ENCODE data around the gene TSPAN5.

DNA sequence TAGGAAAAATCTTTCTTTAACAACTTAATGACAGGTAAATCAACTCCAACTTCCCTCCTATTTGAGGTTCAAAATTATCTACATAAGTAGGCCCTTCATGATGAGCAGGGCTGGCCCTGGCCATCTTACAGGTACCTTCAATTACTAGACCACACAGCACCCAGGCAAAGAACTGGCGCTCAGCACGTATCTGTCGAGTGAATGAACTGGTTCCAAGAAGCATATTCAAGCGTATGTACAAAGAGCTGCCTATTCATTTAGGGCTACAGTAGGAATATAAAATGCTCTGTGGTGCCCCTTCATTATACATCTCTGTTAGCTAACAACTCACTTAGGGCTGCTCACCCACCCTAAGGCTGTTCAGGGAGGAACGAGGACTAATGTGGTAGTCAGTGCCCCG is 48.0 kb downstream of the TSPAN5 start:
- TF ChIP-seq POLR2AphosphoS5 (IDR thresholded peaks at IDR 0.05; ENCODE audit: low read depth, low read length) = no peak
- TF ChIP-seq EP300 (IDR thresholded peaks at IDR 0.05; ENCODE audit: borderline replicate concordance in 1 of 2, low read depth in 1 of 2, low read length in 1 of 2) = no peak
- TF ChIP-seq, protein P1, sequence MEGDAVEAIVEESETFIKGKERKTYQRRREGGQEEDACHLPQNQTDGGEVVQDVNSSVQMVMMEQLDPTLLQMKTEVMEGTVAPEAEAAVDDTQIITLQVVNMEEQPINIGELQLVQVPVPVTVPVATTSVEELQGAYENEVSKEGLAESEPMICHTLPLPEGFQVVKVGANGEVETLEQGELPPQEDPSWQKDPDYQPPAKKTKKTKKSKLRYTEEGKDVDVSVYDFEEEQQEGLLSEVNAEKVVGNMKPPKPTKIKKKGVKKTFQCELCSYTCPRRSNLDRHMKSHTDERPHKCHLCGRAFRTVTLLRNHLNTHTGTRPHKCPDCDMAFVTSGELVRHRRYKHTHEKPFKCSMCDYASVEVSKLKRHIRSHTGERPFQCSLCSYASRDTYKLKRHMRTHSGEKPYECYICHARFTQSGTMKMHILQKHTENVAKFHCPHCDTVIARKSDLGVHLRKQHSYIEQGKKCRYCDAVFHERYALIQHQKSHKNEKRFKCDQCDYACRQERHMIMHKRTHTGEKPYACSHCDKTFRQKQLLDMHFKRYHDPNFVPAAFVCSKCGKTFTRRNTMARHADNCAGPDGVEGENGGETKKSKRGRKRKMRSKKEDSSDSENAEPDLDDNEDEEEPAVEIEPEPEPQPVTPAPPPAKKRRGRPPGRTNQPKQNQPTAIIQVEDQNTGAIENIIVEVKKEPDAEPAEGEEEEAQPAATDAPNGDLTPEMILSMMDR (IDR thresholded peaks at IDR 0.05) = no peak
- no peak for TF ChIP-seq TCF12 (IDR thresholded peaks at IDR 0.05)
- TF ChIP-seq, protein P2, sequence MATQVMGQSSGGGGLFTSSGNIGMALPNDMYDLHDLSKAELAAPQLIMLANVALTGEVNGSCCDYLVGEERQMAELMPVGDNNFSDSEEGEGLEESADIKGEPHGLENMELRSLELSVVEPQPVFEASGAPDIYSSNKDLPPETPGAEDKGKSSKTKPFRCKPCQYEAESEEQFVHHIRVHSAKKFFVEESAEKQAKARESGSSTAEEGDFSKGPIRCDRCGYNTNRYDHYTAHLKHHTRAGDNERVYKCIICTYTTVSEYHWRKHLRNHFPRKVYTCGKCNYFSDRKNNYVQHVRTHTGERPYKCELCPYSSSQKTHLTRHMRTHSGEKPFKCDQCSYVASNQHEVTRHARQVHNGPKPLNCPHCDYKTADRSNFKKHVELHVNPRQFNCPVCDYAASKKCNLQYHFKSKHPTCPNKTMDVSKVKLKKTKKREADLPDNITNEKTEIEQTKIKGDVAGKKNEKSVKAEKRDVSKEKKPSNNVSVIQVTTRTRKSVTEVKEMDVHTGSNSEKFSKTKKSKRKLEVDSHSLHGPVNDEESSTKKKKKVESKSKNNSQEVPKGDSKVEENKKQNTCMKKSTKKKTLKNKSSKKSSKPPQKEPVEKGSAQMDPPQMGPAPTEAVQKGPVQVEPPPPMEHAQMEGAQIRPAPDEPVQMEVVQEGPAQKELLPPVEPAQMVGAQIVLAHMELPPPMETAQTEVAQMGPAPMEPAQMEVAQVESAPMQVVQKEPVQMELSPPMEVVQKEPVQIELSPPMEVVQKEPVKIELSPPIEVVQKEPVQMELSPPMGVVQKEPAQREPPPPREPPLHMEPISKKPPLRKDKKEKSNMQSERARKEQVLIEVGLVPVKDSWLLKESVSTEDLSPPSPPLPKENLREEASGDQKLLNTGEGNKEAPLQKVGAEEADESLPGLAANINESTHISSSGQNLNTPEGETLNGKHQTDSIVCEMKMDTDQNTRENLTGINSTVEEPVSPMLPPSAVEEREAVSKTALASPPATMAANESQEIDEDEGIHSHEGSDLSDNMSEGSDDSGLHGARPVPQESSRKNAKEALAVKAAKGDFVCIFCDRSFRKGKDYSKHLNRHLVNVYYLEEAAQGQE (IDR thresholded peaks at IDR 0.05; ENCODE audit: low read depth, low read length) = no peak
- TF ChIP-seq YY1 (IDR thresholded peaks at IDR 0.05; ENCODE audit: low read depth) = no peak
- no peak for TF ChIP-seq NFIC (IDR thresholded peaks at IDR 0.05; ENCODE audit: borderline replicate concordance)
- TF ChIP-seq SMC3 (IDR thresholded peaks at IDR 0.05; ENCODE audit: low read depth, low read length) = no peak
- TF ChIP-seq JUND (IDR thresholded peaks at IDR 0.05) = no peak
- TF ChIP-seq RCOR1 (IDR thresholded peaks at IDR 0.05; ENCODE audit: low read length) = no peak
- no peak for TF ChIP-seq RAD21 (IDR thresholded peaks at IDR 0.05; ENCODE audit: low read length)
- no peak for TF ChIP-seq GATA2 (CRISPR knock-in tag; IDR thresholded peaks at IDR 0.05)
- no peak for TF ChIP-seq TAF1 (IDR thresholded peaks at IDR 0.05; ENCODE audit: borderline replicate concordance, low read depth, low read length)

Measured in SK-N-SH (cell line).